K562 (cell line): ENCODE measurements around the gene ANTKMT. TPM values are rescaled to one million over a fixed set of nuclear protein-coding genes. Genes with fewer than 3 reads are reported as not detected.

Source experiments
- CBFB ChIP-seq: sonication (generic); formaldehyde crosslinking; IDR thresholded peaks from 2 replicates; pipeline ENCODE4 v1.4.0; 2020; ENCODE audit warnings: mild to moderate bottlenecking, missing genetic modification reagents
- KAT7 ChIP-seq: sonication (generic); formaldehyde crosslinking; IDR thresholded peaks from 2 replicates; pipeline ENCODE4 v1.8.0; 2022; ENCODE audit warnings: missing genetic modification reagents, mild to moderate bottlenecking, borderline replicate concordance
- MEIS2 ChIP-seq: fragments of 450-650 bp; IDR thresholded peaks from 2 replicates; pipeline ENCODE4 v1.6.1; 2014; ENCODE audit warnings: mild to moderate bottlenecking; ENCODE audit not compliant: partially characterized antibody
- NR4A1 ChIP-seq, 2 experiments: fragments of 250-450 bp in 1 of 2; fragments of 450-650 bp in 1 of 2; sonication (Bioruptor Pico) in 1 of 2; IDR thresholded peaks; 2 replicates each; pipeline versions ENCODE4 v1.4.0 to v1.6.1; 2016 to 2020; ENCODE audit warnings: mild to moderate bottlenecking in 2 of 2, missing compliant biosample characterization in 1 of 2, missing genetic modification characterization in 1 of 2, moderate library complexity in 1 of 2
- SMARCC2 ChIP-seq: fragments of 450-650 bp; IDR thresholded peaks from 2 replicates; pipeline ENCODE4 v1.6.1; 2017; ENCODE audit warnings: antibody characterized with exemption, moderate library complexity, mild to moderate bottlenecking, low read depth
- ZNF444 ChIP-seq: fragments of 250-450 bp; sonication (Bioruptor Pico); IDR thresholded peaks from 2 replicates; pipeline ENCODE4 v1.4.0; 2020; ENCODE audit warnings: mild to moderate bottlenecking, moderate library complexity
- ZNF717 ChIP-seq: fragments of 250-450 bp; sonication (Bioruptor Pico); IDR thresholded peaks from 2 replicates; pipeline ENCODE4 v1.5.0; 2021
- polyA plus RNA-seq, 8 experiments: library from polyadenylated mRNA; depleted of rRNA in 4 of 8; stranded (reverse) in 5 of 8; unstranded in 3 of 8; fragments of >200 nt; fragmentation: Nextera tagmentation in 2 of 8; fragmentation: Illumina TruSeq in 1 of 8; extraction: Ambion mirVana in 2 of 8; extraction: Trizol in 1 of 8; gene quantifications; 2 replicates each; pipeline versions ENCODE4 v1.2.1 to v1.2.3, GENCODE V29; 2011 to 2014; ENCODE audit warnings: inconsistent platforms in 1 of 8, missing spikeins in 1 of 8
- total RNA-seq, 7 experiments: library from RNA; depleted of rRNA in 6 of 7; stranded (reverse); fragments of >200 nt in 6 of 7; fragmentation: Illumina TruSeq in 2 of 7; extraction: Trizol in 2 of 7; gene quantifications; 2 replicates each; pipeline versions ENCODE4 v1.2.1 to v1.2.3, GENCODE V29; 2011 to 2021; ENCODE audit warnings: low replicate concordance in 1 of 7
- TF ChIP-seq, protein P1 (sequence below): IDR thresholded peaks from 2 replicates; pipeline ENCODE4 v1.6.1; 2011; ENCODE audit not compliant: insufficient read length; ENCODE audit errors: extremely low read depth
- TF ChIP-seq, protein P2 (sequence below): fragments of 450-650 bp; IDR thresholded peaks from 2 replicates; pipeline ENCODE4 v1.6.1; 2016; ENCODE audit warnings: antibody characterized with exemption
- TF ChIP-seq, protein P3 (sequence below): sonication (generic); formaldehyde crosslinking; IDR thresholded peaks from 2 replicates; pipeline ENCODE4 v1.9.0; 2022; ENCODE audit warnings: mild to moderate bottlenecking, missing genetic modification reagents
- TF ChIP-seq, protein P4 (sequence below), 2 experiments: IDR thresholded peaks; 2 replicates each; pipeline ENCODE4 v1.6.1; 2012; ENCODE audit warnings: improper control_type of control experiment in 2 of 2, low read depth in 2 of 2, low read length in 2 of 2, borderline replicate concordance in 1 of 2
- TF ChIP-seq, protein P5 (sequence below): fragments of 200-800 bp; sonication (Bioruptor generic); IDR thresholded peaks from 2 replicates; pipeline ENCODE4 v1.6.1; 2017; ENCODE audit warnings: missing genetic modification characterization, missing compliant biosample characterization
- TF ChIP-seq, protein P6 (sequence below): fragments of 450-650 bp; IDR thresholded peaks from 2 replicates; pipeline ENCODE4 v1.6.1; 2017; ENCODE audit warnings: antibody characterized with exemption, mild to moderate bottlenecking

The ANTKMT gene
- total and polyA plus RNA-seq, 9 of the 15 experiments (the other 6 are each of a cell fraction or from before 2014, with no cell fraction given) = 0.58 to 217 (median 19.1) TPM

DNA sequence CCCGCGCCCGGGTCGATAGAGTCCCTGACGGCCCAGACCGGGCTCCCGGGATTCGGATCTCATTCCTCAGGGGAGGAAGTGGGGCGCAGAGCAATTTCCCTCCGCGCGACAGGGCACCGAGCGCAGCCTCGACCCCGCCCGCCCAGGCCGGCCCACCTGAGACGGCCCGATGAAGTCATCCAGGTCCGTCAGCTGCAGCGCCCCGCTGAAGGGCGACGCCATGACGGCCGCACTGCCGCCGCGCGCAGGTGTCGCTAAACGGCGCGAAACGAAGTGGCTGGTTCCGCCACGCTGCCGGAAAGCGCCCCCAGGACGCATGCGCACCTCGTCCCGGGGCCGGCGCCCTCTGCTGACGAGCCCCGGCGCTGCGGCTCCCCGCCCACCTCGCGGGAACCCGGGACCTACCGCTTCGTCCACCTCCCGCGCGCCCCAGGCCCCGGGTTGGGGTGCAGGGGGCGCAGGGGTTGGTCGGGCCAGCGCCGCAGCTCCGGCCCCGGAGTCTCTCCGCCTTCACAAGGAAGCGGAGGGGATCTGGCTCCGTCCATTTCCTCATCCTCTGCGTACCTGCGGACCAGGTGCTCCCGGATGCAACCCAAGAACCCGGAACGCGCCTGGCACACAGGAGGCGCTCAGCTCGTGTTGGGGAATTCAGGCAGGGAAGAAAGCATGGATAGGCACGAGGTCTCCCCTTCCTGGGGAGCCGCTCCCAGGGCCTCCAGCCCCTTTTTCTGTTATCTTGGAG lies 20.0 kb downstream of the ANTKMT start, which contains the start of gene CIAO3 (continued):
- TF ChIP-seq, protein P1, sequence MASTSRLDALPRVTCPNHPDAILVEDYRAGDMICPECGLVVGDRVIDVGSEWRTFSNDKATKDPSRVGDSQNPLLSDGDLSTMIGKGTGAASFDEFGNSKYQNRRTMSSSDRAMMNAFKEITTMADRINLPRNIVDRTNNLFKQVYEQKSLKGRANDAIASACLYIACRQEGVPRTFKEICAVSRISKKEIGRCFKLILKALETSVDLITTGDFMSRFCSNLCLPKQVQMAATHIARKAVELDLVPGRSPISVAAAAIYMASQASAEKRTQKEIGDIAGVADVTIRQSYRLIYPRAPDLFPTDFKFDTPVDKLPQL = no peak
- TF ChIP-seq, protein P2, sequence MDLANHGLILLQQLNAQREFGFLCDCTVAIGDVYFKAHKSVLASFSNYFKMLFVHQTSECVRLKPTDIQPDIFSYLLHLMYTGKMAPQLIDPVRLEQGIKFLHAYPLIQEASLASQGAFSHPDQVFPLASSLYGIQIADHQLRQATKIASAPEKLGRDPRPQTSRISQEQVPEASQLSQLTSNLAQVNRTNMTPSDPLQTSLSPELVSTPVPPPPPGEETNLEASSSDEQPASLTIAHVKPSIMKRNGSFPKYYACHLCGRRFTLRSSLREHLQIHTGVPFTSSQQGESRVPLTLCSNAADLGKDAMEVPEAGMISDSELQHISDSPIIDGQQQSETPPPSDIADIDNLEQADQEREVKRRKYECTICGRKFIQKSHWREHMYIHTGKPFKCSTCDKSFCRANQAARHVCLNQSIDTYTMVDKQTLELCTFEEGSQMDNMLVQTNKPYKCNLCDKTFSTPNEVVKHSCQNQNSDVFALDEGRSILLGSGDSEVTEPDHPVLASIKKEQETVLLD = peak; percentile 69; the same call in 1 of the 2 replicates
- TF ChIP-seq CBFB (CRISPR knock-in tag) (no peak), MEIS2 (peak; percentile 81), KAT7 (CRISPR knock-in tag) (no peak), ZNF717 (no peak), NR4A1 (CRISPR knock-in tag; IDR thresholded peaks at IDR 0.05) (peak; percentile 12; the same call in 1 of the 2 replicates), NR4A1 (tag; IDR thresholded peaks at IDR 0.05) (no peak), ZNF444 (CRISPR knock-in tag) (no peak), SMARCC2 (no peak)
- TF ChIP-seq, protein P3, sequence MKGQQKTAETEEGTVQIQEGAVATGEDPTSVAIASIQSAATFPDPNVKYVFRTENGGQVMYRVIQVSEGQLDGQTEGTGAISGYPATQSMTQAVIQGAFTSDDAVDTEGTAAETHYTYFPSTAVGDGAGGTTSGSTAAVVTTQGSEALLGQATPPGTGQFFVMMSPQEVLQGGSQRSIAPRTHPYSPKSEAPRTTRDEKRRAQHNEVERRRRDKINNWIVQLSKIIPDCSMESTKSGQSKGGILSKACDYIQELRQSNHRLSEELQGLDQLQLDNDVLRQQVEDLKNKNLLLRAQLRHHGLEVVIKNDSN (CRISPR knock-in tag) = peak; percentile 63
- TF ChIP-seq, protein P4, sequence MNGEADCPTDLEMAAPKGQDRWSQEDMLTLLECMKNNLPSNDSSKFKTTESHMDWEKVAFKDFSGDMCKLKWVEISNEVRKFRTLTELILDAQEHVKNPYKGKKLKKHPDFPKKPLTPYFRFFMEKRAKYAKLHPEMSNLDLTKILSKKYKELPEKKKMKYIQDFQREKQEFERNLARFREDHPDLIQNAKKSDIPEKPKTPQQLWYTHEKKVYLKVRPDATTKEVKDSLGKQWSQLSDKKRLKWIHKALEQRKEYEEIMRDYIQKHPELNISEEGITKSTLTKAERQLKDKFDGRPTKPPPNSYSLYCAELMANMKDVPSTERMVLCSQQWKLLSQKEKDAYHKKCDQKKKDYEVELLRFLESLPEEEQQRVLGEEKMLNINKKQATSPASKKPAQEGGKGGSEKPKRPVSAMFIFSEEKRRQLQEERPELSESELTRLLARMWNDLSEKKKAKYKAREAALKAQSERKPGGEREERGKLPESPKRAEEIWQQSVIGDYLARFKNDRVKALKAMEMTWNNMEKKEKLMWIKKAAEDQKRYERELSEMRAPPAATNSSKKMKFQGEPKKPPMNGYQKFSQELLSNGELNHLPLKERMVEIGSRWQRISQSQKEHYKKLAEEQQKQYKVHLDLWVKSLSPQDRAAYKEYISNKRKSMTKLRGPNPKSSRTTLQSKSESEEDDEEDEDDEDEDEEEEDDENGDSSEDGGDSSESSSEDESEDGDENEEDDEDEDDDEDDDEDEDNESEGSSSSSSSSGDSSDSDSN (IDR thresholded peaks at IDR 0.05; ENCODE audit: borderline replicate concordance in 1 of 2, low read depth in 2 of 2, low read length in 2 of 2) = 0 out of 4 replicates have a peak, but pooled peaks of 1 of the 2 experiments have one; percentile 74
- TF ChIP-seq, protein P5, sequence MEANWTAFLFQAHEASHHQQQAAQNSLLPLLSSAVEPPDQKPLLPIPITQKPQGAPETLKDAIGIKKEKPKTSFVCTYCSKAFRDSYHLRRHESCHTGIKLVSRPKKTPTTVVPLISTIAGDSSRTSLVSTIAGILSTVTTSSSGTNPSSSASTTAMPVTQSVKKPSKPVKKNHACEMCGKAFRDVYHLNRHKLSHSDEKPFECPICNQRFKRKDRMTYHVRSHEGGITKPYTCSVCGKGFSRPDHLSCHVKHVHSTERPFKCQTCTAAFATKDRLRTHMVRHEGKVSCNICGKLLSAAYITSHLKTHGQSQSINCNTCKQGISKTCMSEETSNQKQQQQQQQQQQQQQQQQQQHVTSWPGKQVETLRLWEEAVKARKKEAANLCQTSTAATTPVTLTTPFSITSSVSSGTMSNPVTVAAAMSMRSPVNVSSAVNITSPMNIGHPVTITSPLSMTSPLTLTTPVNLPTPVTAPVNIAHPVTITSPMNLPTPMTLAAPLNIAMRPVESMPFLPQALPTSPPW (CRISPR knock-in tag) = peak; percentile 56
- TF ChIP-seq, protein P6, sequence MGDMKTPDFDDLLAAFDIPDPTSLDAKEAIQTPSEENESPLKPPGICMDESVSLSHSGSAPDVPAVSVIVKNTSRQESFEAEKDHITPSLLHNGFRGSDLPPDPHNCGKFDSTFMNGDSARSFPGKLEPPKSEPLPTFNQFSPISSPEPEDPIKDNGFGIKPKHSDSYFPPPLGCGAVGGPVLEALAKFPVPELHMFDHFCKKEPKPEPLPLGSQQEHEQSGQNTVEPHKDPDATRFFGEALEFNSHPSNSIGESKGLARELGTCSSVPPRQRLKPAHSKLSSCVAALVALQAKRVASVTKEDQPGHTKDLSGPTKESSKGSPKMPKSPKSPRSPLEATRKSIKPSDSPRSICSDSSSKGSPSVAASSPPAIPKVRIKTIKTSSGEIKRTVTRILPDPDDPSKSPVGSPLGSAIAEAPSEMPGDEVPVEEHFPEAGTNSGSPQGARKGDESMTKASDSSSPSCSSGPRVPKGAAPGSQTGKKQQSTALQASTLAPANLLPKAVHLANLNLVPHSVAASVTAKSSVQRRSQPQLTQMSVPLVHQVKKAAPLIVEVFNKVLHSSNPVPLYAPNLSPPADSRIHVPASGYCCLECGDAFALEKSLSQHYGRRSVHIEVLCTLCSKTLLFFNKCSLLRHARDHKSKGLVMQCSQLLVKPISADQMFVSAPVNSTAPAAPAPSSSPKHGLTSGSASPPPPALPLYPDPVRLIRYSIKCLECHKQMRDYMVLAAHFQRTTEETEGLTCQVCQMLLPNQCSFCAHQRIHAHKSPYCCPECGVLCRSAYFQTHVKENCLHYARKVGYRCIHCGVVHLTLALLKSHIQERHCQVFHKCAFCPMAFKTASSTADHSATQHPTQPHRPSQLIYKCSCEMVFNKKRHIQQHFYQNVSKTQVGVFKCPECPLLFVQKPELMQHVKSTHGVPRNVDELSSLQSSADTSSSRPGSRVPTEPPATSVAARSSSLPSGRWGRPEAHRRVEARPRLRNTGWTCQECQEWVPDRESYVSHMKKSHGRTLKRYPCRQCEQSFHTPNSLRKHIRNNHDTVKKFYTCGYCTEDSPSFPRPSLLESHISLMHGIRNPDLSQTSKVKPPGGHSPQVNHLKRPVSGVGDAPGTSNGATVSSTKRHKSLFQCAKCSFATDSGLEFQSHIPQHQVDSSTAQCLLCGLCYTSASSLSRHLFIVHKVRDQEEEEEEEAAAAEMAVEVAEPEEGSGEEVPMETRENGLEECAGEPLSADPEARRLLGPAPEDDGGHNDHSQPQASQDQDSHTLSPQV = 0 out of 2 replicates have a peak, but pooled peaks have one; percentile 14
